Liver (tissue), 9 donors: ENCODE data around the gene KAT6B. TPM values are rescaled to one million over a fixed set of nuclear protein-coding genes. Genes with fewer than 3 reads are reported as not detected.

Experiments
- DNase-seq: peaks from one replicate; pipeline ENCODE4 v3.0.0-alpha.2; 2017; ENCODE audit warnings: low spot score
- H3K27ac ChIP-seq, 2 donors: one replicate each; pipeline ENCODE4 v1.7.0; 2013; ENCODE audit warnings: inconsistent platforms in 2 of 2, low read length in 2 of 2, control low read depth in 1 of 2, low read depth in 1 of 2, mild to moderate bottlenecking in 1 of 2
- H3K27me3 ChIP-seq, 4 donors: one replicate each; pipeline versions ENCODE4 v1.6.1 to v1.7.0; 2013; ENCODE audit warnings: low read length in 3 of 4, inconsistent platforms in 1 of 4, mild to moderate bottlenecking in 1 of 4, moderate library complexity in 1 of 4; ENCODE audit not compliant: control insufficient read depth in 4 of 4, insufficient read depth in 4 of 4
- H3K36me3 ChIP-seq, 4 donors: one replicate each; pipeline versions ENCODE4 v1.6.1 to v1.7.0; 2013; ENCODE audit warnings: low read length in 3 of 4, mild to moderate bottlenecking in 3 of 4, low read depth in 1 of 4, moderate library complexity in 1 of 4; ENCODE audit not compliant: control insufficient read depth in 4 of 4, insufficient read depth in 3 of 4
- H3K4me1 ChIP-seq, 4 donors: one replicate each; pipeline versions ENCODE4 v1.6.1 to v1.7.0; 2013; ENCODE audit warnings: low read length in 3 of 4, mild to moderate bottlenecking in 3 of 4, moderate library complexity in 1 of 4; ENCODE audit not compliant: control insufficient read depth in 4 of 4, insufficient read depth in 4 of 4
- H3K4me3 ChIP-seq, 3 donors: one replicate each; pipeline versions ENCODE4 v1.6.1 to v1.7.0; 2013; ENCODE audit warnings: low read length in 3 of 3, control low read depth in 1 of 3, low read depth in 1 of 3, mild to moderate bottlenecking in 1 of 3
- H3K9ac ChIP-seq, 2 donors: one replicate each; pipeline ENCODE4 v1.7.0; 2013; ENCODE audit warnings: low read length in 2 of 2, mild to moderate bottlenecking in 2 of 2, moderate library complexity in 2 of 2, control low read depth in 1 of 2, low read depth in 1 of 2
- H3K9me3 ChIP-seq, 4 donors: one replicate each; pipeline versions ENCODE4 v1.6.1 to v1.7.0; 2013; ENCODE audit warnings: low read length in 3 of 4; ENCODE audit not compliant: control insufficient read depth in 4 of 4
- ATF3 ChIP-seq: IDR thresholded peaks from 2 replicates; pipeline ENCODE4 v1.6.1; 2016; ENCODE audit warnings: antibody characterized with exemption
- CTCF ChIP-seq: fragments of 150-350 bp; IDR thresholded peaks from 2 replicates; pipeline ENCODE4 v1.5.1; 2017; ENCODE audit warnings: improper control_type of control experiment, low read depth, low read length; ENCODE audit not compliant: missing input control
- EGR1 ChIP-seq, 2 donors: IDR thresholded peaks; 2 replicates each; pipeline ENCODE4 v1.6.1; 2016 to 2018; ENCODE audit warnings: antibody characterized with exemption in 2 of 2, low read depth in 2 of 2
- FOXA1 ChIP-seq: IDR thresholded peaks from 2 replicates; pipeline ENCODE4 v1.6.1; 2016; ENCODE audit warnings: antibody characterized with exemption
- FOXA2 ChIP-seq: IDR thresholded peaks from 2 replicates; pipeline ENCODE4 v1.6.1; 2016; ENCODE audit warnings: antibody characterized with exemption
- GABPA ChIP-seq, 2 donors: IDR thresholded peaks in 1 of 2; conservative IDR thresholded peaks in 1 of 2; 2 replicates each; pipeline ENCODE4 v1.6.1; 2016; ENCODE audit warnings: antibody characterized with exemption in 2 of 2, mild to moderate bottlenecking in 1 of 2, moderate library complexity in 1 of 2
- HNF4A ChIP-seq, 2 donors: conservative IDR thresholded peaks; 2 replicates each; pipeline ENCODE4 v1.6.1; 2016; ENCODE audit warnings: antibody characterized with exemption in 2 of 2, mild to moderate bottlenecking in 2 of 2
- HNF4G ChIP-seq: IDR thresholded peaks from 2 replicates; pipeline ENCODE4 v1.6.1; 2016; ENCODE audit warnings: antibody characterized with exemption
- JUND ChIP-seq, 2 donors: IDR thresholded peaks; 2 replicates each; pipeline ENCODE4 v1.6.1; 2016; ENCODE audit warnings: antibody characterized with exemption in 2 of 2
- MAX ChIP-seq: IDR thresholded peaks from 2 replicates; pipeline ENCODE4 v1.6.1; 2016; ENCODE audit warnings: antibody characterized with exemption
- NR2F2 ChIP-seq: IDR thresholded peaks from 2 replicates; pipeline ENCODE4 v1.6.1; 2016; ENCODE audit warnings: antibody characterized with exemption
- RAD21 ChIP-seq, 2 donors: IDR thresholded peaks; 2 replicates each; pipeline ENCODE4 v1.6.1; 2016; ENCODE audit warnings: antibody characterized with exemption in 2 of 2, mild to moderate bottlenecking in 2 of 2
- REST ChIP-seq: IDR thresholded peaks from 2 replicates; pipeline ENCODE4 v1.6.1; 2016; ENCODE audit warnings: antibody characterized with exemption, mild to moderate bottlenecking
- RXRA ChIP-seq, 2 donors: IDR thresholded peaks; 2 replicates each; pipeline ENCODE4 v1.6.1; 2017 to 2018; ENCODE audit warnings: antibody characterized with exemption in 2 of 2, mild to moderate bottlenecking in 1 of 2
- SP1 ChIP-seq: IDR thresholded peaks from 2 replicates; pipeline ENCODE4 v1.6.1; 2018; ENCODE audit warnings: antibody characterized with exemption, mild to moderate bottlenecking
- TAF1 ChIP-seq: conservative IDR thresholded peaks from 2 replicates; pipeline ENCODE4 v1.6.1; 2016; ENCODE audit warnings: antibody characterized with exemption, mild to moderate bottlenecking
- YY1 ChIP-seq: IDR thresholded peaks from 2 replicates; pipeline ENCODE4 v1.6.1; 2016; ENCODE audit warnings: antibody characterized with exemption, mild to moderate bottlenecking
- ZBTB33 ChIP-seq: IDR thresholded peaks from 2 replicates; pipeline ENCODE4 v1.6.1; 2016; ENCODE audit warnings: antibody characterized with exemption
- WGBS: extraction: QIAGEN DNeasy Blood & Tissue Kit; methylation state at CpG from one replicate; pipeline ENCODE4 v1.1.7; 2013; 5-methylcytosine and 5-hydroxymethylcytosine counted together
- polyA plus RNA-seq, 2 donors: library from polyadenylated mRNA; stranded (reverse) in 1 of 2; unstranded in 1 of 2; fragments of 200-250 nt in 1 of 2; fragments of >200 nt in 1 of 2; fragmentation: Nextera tagmentation in 1 of 2; extraction: Ambion mirVana in 1 of 2; gene quantifications; one replicate each; pipeline versions ENCODE4 v1.2.1 to v1.2.3, GENCODE V29; 2013 to 2015
- total RNA-seq, 2 donors: library from RNA; depleted of rRNA; stranded (reverse); fragments of >200 nt; gene quantifications; one replicate each; pipeline ENCODE4 v1.2.3, GENCODE V29; 2014
- donor health status: healthy.
- donor health status: healthy.
- donor health status: healthy.
- donor health status: healthy.
- donor health status: healthy.

The KAT6B gene
- total RNA-seq, result 10 to 100 TPM; 11.0 to 21.2 TPM
- 1 to 10 TPM; 2.0 to 6.6 TPM for polyA plus RNA-seq

GRCh38 chr10:74826142-74827044 lies at the start of gene KAT6B:
Gene KAT6B, plus strand, starts transcription at chr10:74826600. Its CDS starts 16,258 bp downstream, at chr10:74842858.
- Histone ChIP-seq H3K9me3 (no peaks in the 10 kb centered on the region), H3K27me3 (no peaks in the 10 kb centered on the region), H3K4me1 (peaks cover 0 to 13% (median 6%) of the 10 kb centered on the region in 4 donors), H3K9ac (peak within 1 kb of the TSS; percentile 33 to 42), H3K27ac (peak within 1 kb of the TSS; percentile 97 to 100), H3K4me3 (peak within 1 kb of the TSS; percentile 88 to 98 (median 91)), H3K36me3 (no peaks in the 10 kb centered on the region)
- DNase-seq, result peak; percentile 99
- WGBS, result 1% methylated on average over 67 of the region's 67 CpGs
- TF ChIP-seq MAX, result no peak
- TF ChIP-seq HNF4A (conservative IDR thresholded peaks at IDR 0.05), result peak in 1 of 2 donors; percentile 17
- TF ChIP-seq ZBTB33, result peak; percentile 42
- TF ChIP-seq EGR1 (IDR thresholded peaks at IDR 0.05; ENCODE audit: low read depth in 2 of 2), result no peak
- peak; percentile 97 for TF ChIP-seq YY1
- peak; percentile 41 for TF ChIP-seq REST
- TF ChIP-seq HNF4G, result no peak
- peak; percentile 73 for TF ChIP-seq TAF1
- peak; percentile 99 for TF ChIP-seq SP1
- TF ChIP-seq RXRA (IDR thresholded peaks at IDR 0.05), result peak; percentile 62 to 71
- peak; percentile 68 to 89 for TF ChIP-seq GABPA (IDR thresholded peaks at IDR 0.05 in 1 of 2, conservative IDR thresholded peaks at IDR 0.05 in 1 of 2)
- no peak for TF ChIP-seq ATF3
- peak; percentile 4 for TF ChIP-seq FOXA2
- TF ChIP-seq CTCF, result no peak
- TF ChIP-seq JUND (IDR thresholded peaks at IDR 0.05), result no peak
- peak; percentile 68 for TF ChIP-seq NR2F2
- TF ChIP-seq FOXA1, result no peak
- no peak for TF ChIP-seq RAD21 (IDR thresholded peaks at IDR 0.05)
